Memory B cell (primary cell): ENCODE data around the gene RGS13.
"Not testable (repeated sequence)": the region's sequence is repeated elsewhere in the genome, so short reads cannot be mapped to it uniquely, and the experiment has no call there.

Experiments used
- ATAC-seq: fragments of 150-1000 bp; cut with Tn5 transposase; 2 replicates; pipeline ENCODE4 v1.10.0; 2021; ENCODE audit warnings: low read depth, mild to moderate bottlenecking, moderate library complexity
- DNase-seq, 2 donors: peaks; one replicate each; pipeline ENCODE4 v3.0.0; 2022; ENCODE audit warnings: low spot score in 2 of 2
- H3K27ac Mint-ChIP-seq: one replicate; pipeline ENCODE4 v1.8.0; 2022; ENCODE audit warnings: mild to moderate bottlenecking, moderate library complexity, mixed read lengths
- H3K27me3 Mint-ChIP-seq: one replicate; pipeline ENCODE4 v1.8.0; 2022; ENCODE audit warnings: mixed read lengths
- H3K36me3 Mint-ChIP-seq: one replicate; pipeline ENCODE4 v1.8.0; 2022; ENCODE audit warnings: mild to moderate bottlenecking, mixed read lengths
- H3K4me1 Mint-ChIP-seq: one replicate; pipeline ENCODE4 v1.8.0; 2022; ENCODE audit warnings: mixed read lengths
- H3K4me3 Mint-ChIP-seq: one replicate; pipeline ENCODE4 v1.8.0; 2022; ENCODE audit warnings: mild to moderate bottlenecking, moderate library complexity, mixed read lengths
- H3K9me3 Mint-ChIP-seq: one replicate; pipeline ENCODE4 v1.8.0; 2022; ENCODE audit warnings: mixed read lengths

The RGS13 gene

DNA sequence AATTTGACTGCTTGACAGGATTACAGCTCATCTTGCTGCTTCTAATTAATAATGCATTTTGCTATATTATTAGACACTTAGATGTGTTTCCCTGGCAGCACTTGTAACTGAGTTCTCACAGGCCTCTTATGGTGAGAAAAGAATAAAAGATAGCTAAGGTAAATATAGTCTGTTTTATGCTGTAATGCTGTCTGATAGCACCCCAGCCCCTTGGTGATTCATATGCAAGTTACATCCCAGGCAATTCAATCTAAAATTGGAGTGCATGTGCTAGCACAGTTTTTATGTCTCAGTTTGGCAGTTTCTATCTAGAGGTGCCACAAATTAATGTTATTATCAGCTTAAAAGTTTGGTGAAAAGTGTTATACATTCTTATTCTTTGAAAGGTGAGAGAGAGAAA is 42.2 kb downstream of the RGS13 start:
- Mint-ChIP-seq H3K27ac (no peak overlapping the region), H3K4me1 (no peaks in the 10 kb centered on the region), H3K4me3 (no peak overlapping the region), H3K36me3 (no peaks in the 10 kb centered on the region), H3K27me3 (no peaks in the 10 kb centered on the region), H3K9me3 (no peaks in the 10 kb centered on the region)
- no peak for ATAC-seq
- DNase-seq, result no peak

DNA sequence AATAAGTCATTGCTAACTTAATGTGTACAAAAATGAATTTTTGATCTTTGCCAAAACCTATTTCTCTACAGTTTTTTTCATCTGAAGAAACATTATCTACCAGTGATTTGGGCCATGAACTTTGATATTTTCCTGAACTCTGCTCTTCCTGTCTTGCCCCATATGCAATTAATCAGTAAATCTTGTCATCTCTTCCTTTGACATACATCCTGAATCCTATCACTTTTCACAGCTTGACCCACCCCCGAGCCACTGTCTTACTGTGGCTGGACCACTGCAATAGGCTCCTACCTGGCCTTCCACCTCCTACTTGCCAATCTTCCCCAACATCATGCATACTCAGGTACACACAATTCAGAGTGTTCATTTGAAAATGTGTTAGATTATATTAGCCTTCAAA is 46.4 kb downstream of the RGS13 start:
- DNase-seq (no peak), ATAC-seq (no peak)
- Mint-ChIP-seq H3K9me3 (peaks cover 1% of the 10 kb centered on the region), H3K36me3 (no peaks in the 10 kb centered on the region), H3K27me3 (peaks cover under 1% of the 10 kb centered on the region), H3K4me1 (no peaks in the 10 kb centered on the region), H3K27ac (no peak overlapping the region), H3K4me3 (no peak overlapping the region)

DNA sequence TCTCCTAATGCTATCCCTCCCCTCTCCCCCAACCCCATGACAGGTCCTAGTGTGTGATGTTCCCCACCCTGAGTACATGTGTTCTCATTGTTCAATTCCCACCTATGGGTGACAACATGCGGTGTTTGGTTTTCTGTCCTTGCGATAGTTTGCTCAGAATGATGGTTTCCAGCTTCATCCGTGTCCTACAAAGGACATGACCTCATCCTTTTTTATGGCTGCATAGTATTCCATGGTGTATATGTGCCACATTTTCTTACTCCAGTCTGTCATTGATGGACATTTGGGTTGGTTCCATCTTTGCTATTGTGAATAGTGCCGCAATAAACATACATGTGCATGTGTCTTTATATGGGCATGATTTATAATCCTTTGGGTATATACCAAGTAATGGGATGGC is 47.1 kb downstream of the RGS13 start:
- H3K4me1 Mint-ChIP-seq, H3K9me3 Mint-ChIP-seq, DNase-seq, H3K36me3 Mint-ChIP-seq, H3K4me3 Mint-ChIP-seq, H3K27me3 Mint-ChIP-seq, ATAC-seq, H3K27ac Mint-ChIP-seq: not testable (repeated sequence)

DNA sequence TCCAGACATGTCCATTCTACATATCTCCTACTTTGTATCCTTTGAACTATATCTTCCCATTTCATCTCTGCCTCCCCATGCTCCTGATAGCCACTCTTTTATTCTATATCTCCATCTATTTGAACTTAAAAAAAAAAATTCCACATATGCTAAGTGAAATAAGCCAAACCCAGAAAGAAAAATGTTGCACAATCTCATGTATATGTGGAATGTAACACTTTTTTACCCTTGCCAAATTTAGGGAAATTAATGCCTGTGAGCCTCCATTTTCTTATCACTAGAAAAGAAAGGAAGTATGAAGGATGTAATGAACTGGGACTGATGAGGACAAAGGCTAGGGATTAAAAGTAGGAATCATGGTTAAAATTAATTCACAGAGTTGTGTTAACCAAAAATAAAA is 53.5 kb downstream of the RGS13 start:
- no peaks in the 10 kb centered on the region for H3K4me1 Mint-ChIP-seq
- H3K9me3 Mint-ChIP-seq, result peaks cover 4% of the 10 kb centered on the region
- peaks cover 1% of the 10 kb centered on the region for H3K27me3 Mint-ChIP-seq
- no peaks in the 10 kb centered on the region for H3K36me3 Mint-ChIP-seq
- H3K27ac Mint-ChIP-seq, result no peak overlapping the region
- H3K4me3 Mint-ChIP-seq, result no peak overlapping the region
- DNase-seq, result no peak
- no peak for ATAC-seq

- H3K27me3 Mint-ChIP-seq, result peaks cover 1% of the 10 kb centered on the region
- H3K36me3 Mint-ChIP-seq, result no peaks in the 10 kb centered on the region
- ATAC-seq (no peak), DNase-seq (no peak)
- peaks cover 4% of the 10 kb centered on the region for H3K9me3 Mint-ChIP-seq
- H3K27ac Mint-ChIP-seq, result no peak overlapping the region
- no peaks in the 10 kb centered on the region for H3K4me1 Mint-ChIP-seq
- H3K4me3 Mint-ChIP-seq, result no peak overlapping the region
These were observed 55.1 kb downstream of the RGS13 start for GRCh38 chr1:192691041-192691440.

DNA sequence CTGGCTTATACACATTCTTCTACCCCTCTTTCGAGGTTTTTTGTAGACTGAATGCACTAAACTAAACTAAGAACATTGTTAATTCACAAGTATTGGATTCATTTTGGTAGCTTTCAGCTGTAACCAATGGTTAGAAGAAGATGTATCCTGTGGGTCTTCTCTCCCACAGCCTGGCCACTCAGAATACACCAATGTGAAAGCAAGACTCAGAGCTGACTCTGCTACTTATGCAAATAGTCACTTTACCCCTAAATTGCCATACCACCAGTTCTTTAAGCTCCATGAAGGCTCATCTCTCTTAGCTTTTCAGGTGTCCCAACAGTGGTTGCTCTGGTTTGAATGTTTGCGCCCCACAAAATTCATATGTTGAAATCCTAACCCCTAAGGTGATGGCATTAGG is 60.1 kb downstream of the RGS13 start:
- Mint-ChIP-seq H3K4me3 (no peak overlapping the region), H3K9me3 (peaks cover 2% of the 10 kb centered on the region), H3K36me3 (no peaks in the 10 kb centered on the region), H3K27ac (no peak overlapping the region), H3K4me1 (no peaks in the 10 kb centered on the region), H3K27me3 (peaks cover 2% of the 10 kb centered on the region)
- ATAC-seq (no peak), DNase-seq (no peak)

DNA sequence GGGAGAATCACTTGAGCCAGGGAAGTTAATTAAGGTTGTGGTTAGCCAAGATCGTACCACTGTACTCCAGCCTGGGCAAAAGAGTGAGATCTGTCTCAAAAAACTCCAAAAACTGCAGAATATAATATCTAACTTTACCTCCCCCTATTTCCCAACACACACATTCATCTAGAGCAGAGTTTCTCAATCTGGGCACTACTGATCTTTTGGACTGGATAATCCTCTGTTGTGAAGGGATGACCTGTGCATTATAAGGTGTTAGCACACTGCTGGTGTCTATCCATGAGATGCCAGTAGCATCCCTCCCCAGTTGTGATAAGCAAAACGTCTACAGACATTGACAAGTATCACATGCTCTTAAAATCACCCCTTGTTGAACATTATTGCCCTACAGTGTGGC is 61.8 kb downstream of the RGS13 start:
- peaks cover 2% of the 10 kb centered on the region for H3K27me3 Mint-ChIP-seq
- DNase-seq (no peak), ATAC-seq (no peak)

GRCh38 chr1:192698731-192699130 is 62.8 kb downstream of the RGS13 start:
- ATAC-seq (no peak), DNase-seq (no peak)
- Mint-ChIP-seq H3K27ac (no peak overlapping the region), H3K4me3 (no peak overlapping the region), H3K27me3 (peaks cover 2% of the 10 kb centered on the region), H3K4me1 (peaks cover 4% of the 10 kb centered on the region), H3K9me3 (no peaks in the 10 kb centered on the region), H3K36me3 (no peaks in the 10 kb centered on the region)

More for the DNA sequence above, 61.8 kb downstream of the RGS13 start:
- no peak overlapping the region for H3K27ac Mint-ChIP-seq
- no peaks in the 10 kb centered on the region for H3K36me3 Mint-ChIP-seq
- peaks cover 1% of the 10 kb centered on the region for H3K9me3 Mint-ChIP-seq
- no peaks in the 10 kb centered on the region for H3K4me1 Mint-ChIP-seq
- H3K4me3 Mint-ChIP-seq, result no peak overlapping the region

- DNase-seq, result no peak
- no peaks in the 10 kb centered on the region for H3K9me3 Mint-ChIP-seq
- H3K27ac Mint-ChIP-seq, result no peak overlapping the region
- no peak overlapping the region for H3K4me3 Mint-ChIP-seq
- no peaks in the 10 kb centered on the region for H3K36me3 Mint-ChIP-seq
- peaks cover 2% of the 10 kb centered on the region for H3K27me3 Mint-ChIP-seq
- ATAC-seq, result no peak
- H3K4me1 Mint-ChIP-seq, result peaks cover 5% of the 10 kb centered on the region
These were observed 64.9 kb downstream of the RGS13 start for GRCh38 chr1:192700834-192701271.

DNA sequence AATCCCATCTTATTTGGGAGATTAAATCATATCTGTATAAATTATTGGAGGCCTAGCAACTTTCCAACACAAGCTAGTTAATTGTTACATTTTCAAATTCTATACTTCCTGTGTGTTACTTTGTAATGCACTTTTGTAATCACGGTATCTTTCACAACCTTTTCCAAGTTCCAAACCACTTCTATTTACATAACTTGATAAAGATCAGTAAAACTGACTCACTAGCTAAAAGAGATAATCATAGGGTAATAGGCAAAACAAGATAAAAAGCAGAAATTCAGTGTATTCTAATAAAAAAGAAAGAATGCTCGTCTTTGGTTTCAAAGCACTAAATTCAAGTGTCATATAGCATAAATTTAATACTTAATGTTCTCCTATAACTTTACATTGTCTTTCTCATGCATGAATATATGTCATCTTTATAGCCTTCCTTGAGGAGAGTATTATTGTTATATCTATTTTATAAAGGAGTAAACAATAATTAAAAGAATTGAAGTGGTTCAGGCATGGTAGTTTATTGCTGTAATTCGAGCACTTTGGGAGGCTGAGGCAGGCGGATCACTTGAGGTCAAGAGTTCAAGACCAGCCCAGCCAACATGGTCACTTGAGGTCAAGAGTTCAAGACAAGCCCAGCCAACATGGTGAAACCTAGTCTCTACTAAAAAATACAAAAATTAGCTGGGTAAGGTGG is 66.4 kb downstream of the RGS13 start:
- Mint-ChIP-seq H3K27ac (no peak overlapping the region), H3K9me3 (no peaks in the 10 kb centered on the region), H3K4me3 (no peak overlapping the region), H3K4me1 (peaks cover 5% of the 10 kb centered on the region), H3K27me3 (peaks cover 2% of the 10 kb centered on the region), H3K36me3 (no peaks in the 10 kb centered on the region)
- ATAC-seq (no peak), DNase-seq (no peak)

DNA sequence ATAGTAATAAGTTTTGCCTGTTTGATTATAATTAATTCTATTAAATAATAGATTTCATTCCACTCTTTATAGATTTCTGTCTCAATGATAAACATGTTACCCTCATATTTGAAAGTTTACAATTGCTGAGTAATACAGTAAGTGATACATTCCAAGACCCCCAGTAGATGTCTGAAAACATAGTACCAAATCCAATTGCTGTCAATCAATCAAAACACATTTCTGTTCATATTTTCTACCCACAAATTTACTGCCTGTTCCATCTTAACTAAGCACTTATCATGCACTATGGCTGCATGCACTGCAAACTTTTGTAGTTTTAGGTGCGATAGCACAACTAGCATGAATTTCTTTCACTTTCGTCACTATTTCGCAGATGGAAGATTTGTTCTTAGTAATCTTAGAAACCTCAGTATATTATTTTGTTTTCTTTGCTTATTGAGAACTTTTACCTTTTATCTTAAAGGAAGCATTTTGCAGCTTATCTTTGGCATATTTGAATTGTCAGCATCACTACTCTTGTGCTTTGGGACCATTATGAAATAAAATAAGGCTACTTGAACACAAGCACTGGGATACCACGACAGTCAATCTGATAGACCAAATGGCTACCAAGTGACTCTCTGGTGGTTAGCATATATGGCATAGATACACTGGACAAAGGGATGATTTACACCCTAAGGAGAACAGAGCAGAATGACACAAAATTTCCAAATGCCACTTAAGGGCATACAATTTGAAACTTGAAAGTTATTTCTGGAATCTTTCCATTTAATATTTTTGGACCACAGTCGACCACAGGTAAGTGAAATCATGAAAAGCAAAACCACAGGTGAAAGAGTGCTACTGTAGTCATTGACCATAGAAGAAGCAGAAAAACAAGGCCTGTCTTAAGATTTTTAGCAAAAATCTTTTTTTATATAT is 67.6 kb downstream of the RGS13 start:
- Mint-ChIP-seq H3K27ac (no peak overlapping the region), H3K4me1 (peaks cover 5% of the 10 kb centered on the region), H3K9me3 (no peaks in the 10 kb centered on the region), H3K36me3 (no peaks in the 10 kb centered on the region), H3K27me3 (no peaks in the 10 kb centered on the region), H3K4me3 (no peak overlapping the region)
- DNase-seq (no peak), ATAC-seq (no peak)

GRCh38 chr1:192705510-192705909 is 69.6 kb downstream of the RGS13 start:
- peaks cover 5% of the 10 kb centered on the region for H3K4me1 Mint-ChIP-seq
- H3K9me3 Mint-ChIP-seq, result no peaks in the 10 kb centered on the region
- no peak for ATAC-seq

GRCh38 chr1:192706936-192707335 is 71.0 kb downstream of the RGS13 start:
- ATAC-seq (no peak), DNase-seq (no peak)
- Mint-ChIP-seq H3K36me3 (no peaks in the 10 kb centered on the region), H3K9me3 (no peaks in the 10 kb centered on the region), H3K27ac (no peak overlapping the region), H3K4me3 (no peak overlapping the region), H3K4me1 (peaks cover 5% of the 10 kb centered on the region), H3K27me3 (no peaks in the 10 kb centered on the region)

More at GRCh38 chr1:192705510-192705909, 69.6 kb downstream of the RGS13 start:
- H3K27ac Mint-ChIP-seq, result no peak overlapping the region
- no peak for DNase-seq
- H3K4me3 Mint-ChIP-seq, result no peak overlapping the region
- H3K36me3 Mint-ChIP-seq, result no peaks in the 10 kb centered on the region
- no peaks in the 10 kb centered on the region for H3K27me3 Mint-ChIP-seq

DNA sequence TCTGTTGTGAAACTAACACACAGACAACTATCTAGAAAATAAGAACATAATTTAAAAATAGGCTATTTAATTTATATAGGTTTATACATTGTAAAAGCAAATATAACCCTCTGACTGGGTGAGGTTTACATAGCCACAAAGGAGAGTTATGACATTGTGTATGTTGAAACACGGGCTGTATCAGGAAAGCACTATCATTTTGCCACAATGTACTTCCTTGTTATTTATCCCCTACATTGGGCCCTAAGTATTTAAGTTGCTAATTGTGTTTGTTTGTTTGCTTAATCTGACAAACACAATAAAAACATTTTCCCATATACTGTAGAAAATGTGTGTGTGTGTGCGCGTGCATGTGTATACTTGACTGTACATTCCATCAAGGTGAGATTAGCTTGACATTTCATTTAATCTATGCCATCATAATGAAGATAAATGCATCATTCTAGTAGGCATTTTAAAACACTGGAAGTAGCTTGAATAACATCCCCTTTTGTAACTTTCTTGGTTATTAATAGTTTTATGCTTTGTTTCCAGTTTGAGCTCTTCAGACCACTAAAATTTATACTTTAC is 72.1 kb downstream of the RGS13 start:
- Mint-ChIP-seq H3K27ac (no peak overlapping the region), H3K4me3 (no peak overlapping the region), H3K4me1 (peaks cover 5% of the 10 kb centered on the region), H3K9me3 (no peaks in the 10 kb centered on the region), H3K27me3 (peaks cover 2% of the 10 kb centered on the region), H3K36me3 (no peaks in the 10 kb centered on the region)
- ATAC-seq (no peak), DNase-seq (no peak)
